ENCODE results near the gene RGS12.

- no peak for TF ChIP-seq CTCF (IDR thresholded peaks at IDR 0.05)
- no peak for TF ChIP-seq MAX (IDR thresholded peaks at IDR 0.05; ENCODE audit: low read depth)
- TF ChIP-seq RFX5 (IDR thresholded peaks at IDR 0.05; ENCODE audit: low read length), result no peak
- no peak for TF ChIP-seq TEAD4 (IDR thresholded peaks at IDR 0.05; ENCODE audit: borderline replicate concordance, insufficient read depth)
- TF ChIP-seq TCF12 (IDR thresholded peaks at IDR 0.05), result no peak
- TF ChIP-seq EZH2phosphoT487 (IDR thresholded peaks at IDR 0.05; ENCODE audit: borderline replicate concordance, low read depth), result no peak
- no peak for TF ChIP-seq POLR2AphosphoS5 (IDR thresholded peaks at IDR 0.05; ENCODE audit: low read depth, low read length)
- no peak for TF ChIP-seq USF2 (IDR thresholded peaks at IDR 0.05; ENCODE audit: borderline replicate concordance, low read depth, low read length)
- TF ChIP-seq GATA2 (CRISPR knock-in tag; IDR thresholded peaks at IDR 0.05), result no peak
- no peak for TF ChIP-seq REST (IDR thresholded peaks at IDR 0.05; ENCODE audit: low read depth, low read length)
- no peak for TF ChIP-seq FOSL2 (IDR thresholded peaks at IDR 0.05; ENCODE audit: borderline replicate concordance, low read depth)
- no peak for TF ChIP-seq MXI1 (IDR thresholded peaks at IDR 0.05; ENCODE audit: low read depth, low read length)
- TF ChIP-seq EP300 (IDR thresholded peaks at IDR 0.05; ENCODE audit: borderline replicate concordance in 1 of 2, low read depth in 1 of 2, low read length in 1 of 2), result no peak
- TF ChIP-seq ZBTB33 (IDR thresholded peaks at IDR 0.05; ENCODE audit: borderline replicate concordance, low read depth), result no peak
These were observed 26.7 kb upstream of the RGS12 start for GRCh38 chr4:3266076-3266475.

All from SK-N-SH (cell line).